HEK293 (cell line): ENCODE measurements around the gene RER1.

ENCODE experiments used
- ZBTB1 ChIP-seq: fragments of 450-650 bp; formaldehyde crosslinking; IDR thresholded peaks from 2 replicates; pipeline ENCODE4 v1.5.1; 2016; ENCODE audit warnings: missing biosample characterization, missing genetic modification characterization
- ZBTB20 ChIP-seq: fragments of 450-650 bp; formaldehyde crosslinking; IDR thresholded peaks from 2 replicates; pipeline ENCODE4 v1.5.1; 2016; ENCODE audit warnings: missing biosample characterization, missing genetic modification characterization
- ZNF146 ChIP-seq: fragments of 450-650 bp; formaldehyde crosslinking; IDR thresholded peaks from 2 replicates; pipeline ENCODE4 v1.5.1; 2016; ENCODE audit warnings: missing biosample characterization, missing genetic modification characterization
- ZNF274 ChIP-seq, 2 experiments: fragments of 200-500 bp in 1 of 2; fragments of 450-650 bp in 1 of 2; sonication (Bioruptor generic) in 1 of 2; formaldehyde crosslinking in 1 of 2; IDR thresholded peaks; 2 replicates each; pipeline versions ENCODE4 v1.5.1 to v1.6.1; 2014 to 2016; ENCODE audit warnings: borderline replicate concordance in 1 of 2, inconsistent platforms in 1 of 2, low read length in 1 of 2, missing biosample characterization in 1 of 2, missing genetic modification characterization in 1 of 2
- ZNF416 ChIP-seq: fragments of 450-650 bp; formaldehyde crosslinking; IDR thresholded peaks from 2 replicates; pipeline ENCODE4 v1.5.1; 2016; ENCODE audit warnings: missing biosample characterization, missing genetic modification characterization
- ZNF423 ChIP-seq: fragments of 450-650 bp; formaldehyde crosslinking; IDR thresholded peaks from 2 replicates; pipeline ENCODE4 v1.5.1; 2016; ENCODE audit warnings: missing biosample characterization, missing genetic modification characterization
- ZNF514 ChIP-seq: fragments of 450-650 bp; formaldehyde crosslinking; IDR thresholded peaks from 2 replicates; pipeline ENCODE4 v1.5.1; 2016; ENCODE audit warnings: missing biosample characterization, missing genetic modification characterization
- TF ChIP-seq, protein P1 (sequence below): fragments of 450-650 bp; formaldehyde crosslinking; IDR thresholded peaks from 2 replicates; pipeline ENCODE4 v1.5.1; 2016; ENCODE audit warnings: missing biosample characterization, missing genetic modification characterization
- TF ChIP-seq, protein P2 (sequence below): fragments of 450-650 bp; formaldehyde crosslinking; IDR thresholded peaks from 2 replicates; pipeline ENCODE4 v1.5.1; 2017; ENCODE audit warnings: missing biosample characterization, mild to moderate bottlenecking, missing genetic modification characterization, moderate library complexity
- TF ChIP-seq, protein P3 (sequence below): fragments of 450-650 bp; formaldehyde crosslinking; IDR thresholded peaks from 2 replicates; pipeline ENCODE4 v1.5.1; 2016; ENCODE audit warnings: missing biosample characterization, missing genetic modification characterization

DNA sequence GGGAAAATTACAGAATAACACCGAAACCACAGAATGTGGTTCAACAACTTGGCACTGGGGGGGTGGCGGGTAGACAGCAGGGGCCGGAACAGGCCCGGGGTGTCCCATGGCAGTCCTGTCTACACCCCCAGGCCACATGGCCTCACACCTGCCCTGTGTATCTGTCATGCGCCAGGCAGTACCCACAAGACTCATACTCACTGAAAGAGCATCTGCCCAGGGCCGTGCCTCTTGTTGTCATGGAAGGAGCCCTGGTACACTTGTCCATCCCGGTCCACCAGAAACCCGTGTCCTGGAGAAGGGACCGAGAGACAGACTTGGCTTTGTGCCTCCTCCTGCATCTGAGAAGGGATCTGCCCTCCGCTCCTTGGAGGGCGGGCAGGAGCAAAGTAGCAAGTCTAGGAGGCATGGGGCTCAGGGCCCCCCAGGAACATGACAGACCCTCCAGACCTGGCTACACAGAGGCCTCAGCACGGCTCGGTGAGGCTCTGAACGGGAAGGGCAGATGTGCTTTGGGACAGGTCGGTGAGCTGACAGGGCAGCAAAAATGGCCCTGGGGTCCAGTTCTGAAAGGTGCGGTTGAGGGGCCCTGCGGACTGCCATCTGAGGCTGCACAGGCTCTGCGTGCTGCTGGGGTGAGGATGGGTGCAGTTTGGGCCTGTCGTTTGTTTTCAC is 5.9 kb upstream of the RER1 start:
- TF ChIP-seq ZBTB20 (tag by site-specific recombination) (no peak), ZBTB1 (no peak), ZNF416 (tag by site-specific recombination) (no peak), ZNF146 (tag by site-specific recombination) (no peak), ZNF274 (IDR thresholded peaks at IDR 0.05; ENCODE audit: low read length) (no peak), ZNF274 (tag by site-specific recombination; IDR thresholded peaks at IDR 0.05; ENCODE audit: borderline replicate concordance) (no peak), ZNF514 (tag by site-specific recombination) (no peak), ZNF423 (tag by site-specific recombination) (no peak)
- TF ChIP-seq, protein P1, sequence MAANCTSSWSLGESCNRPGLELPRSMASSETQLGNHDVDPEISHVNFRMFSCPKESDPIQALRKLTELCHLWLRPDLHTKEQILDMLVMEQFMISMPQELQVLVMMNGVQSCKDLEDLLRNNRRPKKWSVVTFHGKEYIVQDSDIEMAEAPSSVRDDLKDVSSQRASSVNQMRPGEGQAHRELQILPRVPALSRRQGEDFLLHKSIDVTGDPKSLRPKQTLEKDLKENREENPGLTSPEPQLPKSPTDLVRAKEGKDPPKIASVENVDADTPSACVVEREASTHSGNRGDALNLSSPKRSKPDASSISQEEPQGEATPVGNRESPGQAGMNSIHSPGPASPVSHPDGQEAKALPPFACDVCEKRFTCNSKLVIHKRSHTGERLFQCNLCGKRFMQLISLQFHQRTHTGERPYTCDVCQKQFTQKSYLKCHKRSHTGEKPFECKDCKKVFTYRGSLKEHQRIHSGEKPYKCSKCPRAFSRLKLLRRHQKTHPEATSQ (tag by site-specific recombination): no peak
- TF ChIP-seq, protein P2, sequence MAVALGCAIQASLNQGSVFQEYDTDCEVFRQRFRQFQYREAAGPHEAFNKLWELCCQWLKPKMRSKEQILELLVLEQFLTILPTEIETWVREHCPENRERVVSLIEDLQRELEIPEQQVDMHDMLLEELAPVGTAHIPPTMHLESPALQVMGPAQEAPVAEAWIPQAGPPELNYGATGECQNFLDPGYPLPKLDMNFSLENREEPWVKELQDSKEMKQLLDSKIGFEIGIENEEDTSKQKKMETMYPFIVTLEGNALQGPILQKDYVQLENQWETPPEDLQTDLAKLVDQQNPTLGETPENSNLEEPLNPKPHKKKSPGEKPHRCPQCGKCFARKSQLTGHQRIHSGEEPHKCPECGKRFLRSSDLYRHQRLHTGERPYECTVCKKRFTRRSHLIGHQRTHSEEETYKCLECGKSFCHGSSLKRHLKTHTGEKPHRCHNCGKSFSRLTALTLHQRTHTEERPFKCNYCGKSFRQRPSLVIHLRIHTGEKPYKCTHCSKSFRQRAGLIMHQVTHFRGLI (tag by site-specific recombination): no peak
- TF ChIP-seq, protein P3, sequence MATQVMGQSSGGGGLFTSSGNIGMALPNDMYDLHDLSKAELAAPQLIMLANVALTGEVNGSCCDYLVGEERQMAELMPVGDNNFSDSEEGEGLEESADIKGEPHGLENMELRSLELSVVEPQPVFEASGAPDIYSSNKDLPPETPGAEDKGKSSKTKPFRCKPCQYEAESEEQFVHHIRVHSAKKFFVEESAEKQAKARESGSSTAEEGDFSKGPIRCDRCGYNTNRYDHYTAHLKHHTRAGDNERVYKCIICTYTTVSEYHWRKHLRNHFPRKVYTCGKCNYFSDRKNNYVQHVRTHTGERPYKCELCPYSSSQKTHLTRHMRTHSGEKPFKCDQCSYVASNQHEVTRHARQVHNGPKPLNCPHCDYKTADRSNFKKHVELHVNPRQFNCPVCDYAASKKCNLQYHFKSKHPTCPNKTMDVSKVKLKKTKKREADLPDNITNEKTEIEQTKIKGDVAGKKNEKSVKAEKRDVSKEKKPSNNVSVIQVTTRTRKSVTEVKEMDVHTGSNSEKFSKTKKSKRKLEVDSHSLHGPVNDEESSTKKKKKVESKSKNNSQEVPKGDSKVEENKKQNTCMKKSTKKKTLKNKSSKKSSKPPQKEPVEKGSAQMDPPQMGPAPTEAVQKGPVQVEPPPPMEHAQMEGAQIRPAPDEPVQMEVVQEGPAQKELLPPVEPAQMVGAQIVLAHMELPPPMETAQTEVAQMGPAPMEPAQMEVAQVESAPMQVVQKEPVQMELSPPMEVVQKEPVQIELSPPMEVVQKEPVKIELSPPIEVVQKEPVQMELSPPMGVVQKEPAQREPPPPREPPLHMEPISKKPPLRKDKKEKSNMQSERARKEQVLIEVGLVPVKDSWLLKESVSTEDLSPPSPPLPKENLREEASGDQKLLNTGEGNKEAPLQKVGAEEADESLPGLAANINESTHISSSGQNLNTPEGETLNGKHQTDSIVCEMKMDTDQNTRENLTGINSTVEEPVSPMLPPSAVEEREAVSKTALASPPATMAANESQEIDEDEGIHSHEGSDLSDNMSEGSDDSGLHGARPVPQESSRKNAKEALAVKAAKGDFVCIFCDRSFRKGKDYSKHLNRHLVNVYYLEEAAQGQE (tag by site-specific recombination): no peak
